HG03558 (cell line): ENCODE measurements around the gene TANGO2.

Experiments
- ATAC-seq: cut with Tn5 transposase; IDR thresholded peaks from one replicate; pipeline ENCODE4 v1.9.1; 2021; ENCODE audit warnings: moderate number of reproducible peaks; ENCODE audit not compliant: unreplicated experiment; ENCODE audit errors: extremely low read depth

TANGO2 gene

DNA sequence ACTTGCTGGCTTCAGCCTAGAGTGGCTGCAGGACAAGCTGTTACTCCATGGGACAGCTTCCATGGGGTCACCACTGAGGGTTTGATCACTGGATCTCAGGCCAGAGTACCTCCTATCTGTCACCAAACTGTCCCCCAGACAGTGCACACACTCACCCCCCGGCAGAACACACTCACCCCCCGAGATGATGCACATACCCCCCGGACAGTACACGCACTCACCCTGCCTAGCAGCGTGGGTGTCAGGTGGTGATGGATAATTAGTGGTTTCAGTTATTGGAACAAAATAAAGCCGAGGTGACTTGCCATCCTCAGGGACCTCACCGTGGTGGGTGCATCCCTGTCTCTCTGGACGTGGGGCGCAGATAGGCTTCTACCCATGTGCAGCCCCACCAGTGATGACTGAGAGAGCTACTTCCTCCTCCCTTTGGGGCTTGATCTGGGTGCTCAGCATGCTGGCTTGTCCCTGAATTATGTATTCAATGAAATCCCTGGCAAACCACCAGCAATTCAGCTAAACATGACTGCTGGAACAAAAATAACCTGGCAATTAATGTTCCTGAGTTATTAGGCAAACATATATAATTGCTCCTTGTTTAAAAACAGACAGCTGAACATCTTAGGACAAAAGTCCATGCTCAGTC, 18.9 kb downstream of the TANGO2 start:
- ATAC-seq, result no peak

DNA sequence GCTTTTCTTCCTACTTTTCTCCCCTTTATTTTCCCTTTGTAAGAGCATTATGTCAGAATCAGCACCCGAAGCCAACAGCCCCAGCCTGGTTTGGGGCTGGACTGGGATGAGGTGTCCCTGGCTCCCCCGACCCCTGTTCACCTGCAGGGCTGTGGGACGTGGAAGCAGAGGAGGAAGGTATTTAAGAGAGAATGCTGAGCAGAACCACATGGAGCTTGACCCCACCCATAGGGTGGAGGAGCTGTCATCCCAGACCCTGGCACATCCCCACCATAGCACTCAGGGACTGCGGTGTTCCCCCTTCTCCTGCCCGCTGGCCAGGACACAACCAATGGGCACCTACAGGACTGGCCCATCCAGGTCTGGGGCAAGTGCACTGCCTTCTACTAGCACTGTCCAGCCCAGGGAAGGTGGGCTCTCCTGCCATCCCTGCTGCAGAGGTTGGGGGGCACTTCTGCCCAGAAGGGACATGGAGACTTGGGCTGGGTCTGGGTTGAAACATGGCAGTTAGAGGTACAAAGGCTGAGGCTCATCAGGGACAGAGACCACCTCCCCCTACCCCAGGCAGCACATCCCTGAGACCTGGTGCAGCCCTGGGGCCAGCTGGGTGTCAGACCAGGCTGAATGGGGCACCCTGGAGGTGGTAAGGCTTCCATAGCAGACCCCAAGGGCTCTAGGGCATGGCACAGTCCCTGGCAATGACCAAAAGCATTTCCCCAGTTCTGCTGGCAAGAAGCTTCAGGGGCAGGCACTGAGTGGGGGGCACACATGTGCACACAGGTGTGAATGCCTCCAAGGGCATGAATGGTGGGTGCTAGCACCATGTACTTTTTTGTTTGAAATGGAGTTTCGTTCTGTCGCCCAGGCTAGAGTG, 19.7 kb downstream of the TANGO2 start:
- no peak for ATAC-seq

DNA sequence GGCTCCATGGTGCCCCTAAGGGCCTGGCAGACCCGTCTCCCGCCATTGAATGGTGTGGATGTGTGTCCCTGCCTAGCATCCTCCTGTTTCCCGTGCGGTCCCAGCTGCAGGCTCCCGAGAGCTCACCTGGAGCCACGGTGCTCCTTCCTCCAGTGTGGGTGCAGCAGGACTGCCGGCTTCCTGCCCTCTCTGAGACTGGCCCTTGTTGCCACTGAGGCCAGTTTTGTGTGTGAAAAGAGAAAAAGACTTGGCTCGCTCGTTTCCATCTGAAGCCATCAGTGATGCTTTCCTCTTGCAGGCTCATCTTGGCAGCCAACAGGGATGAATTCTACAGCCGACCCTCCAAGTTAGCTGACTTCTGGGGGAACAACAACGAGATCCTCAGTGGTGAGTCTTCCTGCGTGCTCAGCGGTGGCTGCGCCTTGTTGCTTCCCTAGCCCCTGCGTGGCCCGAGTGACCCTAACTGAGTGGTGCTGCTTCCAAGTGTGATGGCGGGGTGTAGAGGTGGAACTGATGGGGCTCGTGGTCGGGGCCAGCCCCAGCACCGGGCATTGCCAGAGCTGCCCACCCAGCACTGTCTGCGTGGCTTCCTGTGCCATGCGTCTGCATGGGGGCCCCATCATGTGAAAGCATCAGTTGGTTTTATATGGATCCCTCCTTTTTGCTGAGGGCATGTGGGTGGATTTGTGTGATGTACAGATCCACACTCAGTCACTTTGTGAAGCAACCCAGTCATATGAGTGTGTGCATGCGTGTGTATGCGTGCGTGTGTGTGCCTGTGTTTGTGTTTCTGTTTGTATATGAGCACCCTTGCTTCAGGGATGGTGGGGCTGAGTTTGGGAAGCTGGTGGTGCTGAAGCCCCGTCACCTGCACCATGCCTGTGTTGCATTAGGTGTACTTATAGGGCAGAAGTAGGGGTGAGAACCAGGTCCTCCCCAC, 22.4 kb downstream of the TANGO2 start:
- ATAC-seq, result no peak

DNA sequence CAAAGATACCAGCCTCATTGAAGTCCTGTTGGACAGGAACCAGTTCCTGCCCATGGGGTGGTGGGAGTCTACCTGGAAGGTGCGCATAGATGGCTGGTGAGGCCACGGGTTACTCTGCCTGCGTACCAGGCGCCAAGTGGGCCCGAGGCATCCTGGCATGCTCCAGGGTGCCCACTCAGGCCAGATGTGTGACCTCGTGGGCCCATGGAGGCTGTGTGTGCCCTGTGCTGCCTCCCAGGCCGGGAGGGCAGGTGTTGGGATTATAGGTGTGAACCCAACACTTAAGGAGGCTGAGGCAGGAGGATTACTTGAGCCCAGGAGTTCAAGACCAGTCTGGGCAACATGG, 23.1 kb downstream of the TANGO2 start:
- ATAC-seq, result no peak

DNA sequence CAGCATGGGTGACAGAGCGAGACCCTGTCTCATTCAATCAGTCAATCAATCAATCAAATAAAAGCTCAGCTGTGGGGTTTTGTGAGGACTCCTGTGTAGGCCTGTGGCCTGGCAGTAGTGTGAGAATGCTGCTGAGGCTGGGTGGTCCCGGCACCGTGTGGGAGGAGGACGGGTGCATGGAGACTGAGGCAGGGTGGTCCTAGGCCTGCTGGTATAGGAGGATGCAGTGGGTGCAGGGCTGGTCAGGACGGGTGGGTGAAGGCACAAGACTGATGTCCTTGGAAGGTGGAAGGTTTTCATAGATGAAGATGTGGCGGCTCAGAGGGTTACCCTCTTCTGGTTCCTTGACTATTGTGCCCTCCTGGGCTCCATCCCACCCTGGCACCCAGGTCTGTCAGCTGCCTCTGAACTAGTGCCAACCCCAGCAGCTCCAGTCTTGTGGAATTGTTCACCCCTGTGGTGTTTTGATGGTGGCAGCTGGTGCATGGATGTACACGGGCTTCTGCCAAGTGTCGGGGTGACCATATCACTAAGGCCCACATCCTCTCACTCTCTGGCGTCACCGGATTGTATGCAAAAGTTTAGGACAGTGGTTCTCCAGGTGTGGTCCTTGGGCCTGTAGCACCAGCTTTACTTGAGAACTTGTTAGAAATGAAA, 23.7 kb downstream of the TANGO2 start:
- no peak for ATAC-seq

DNA sequence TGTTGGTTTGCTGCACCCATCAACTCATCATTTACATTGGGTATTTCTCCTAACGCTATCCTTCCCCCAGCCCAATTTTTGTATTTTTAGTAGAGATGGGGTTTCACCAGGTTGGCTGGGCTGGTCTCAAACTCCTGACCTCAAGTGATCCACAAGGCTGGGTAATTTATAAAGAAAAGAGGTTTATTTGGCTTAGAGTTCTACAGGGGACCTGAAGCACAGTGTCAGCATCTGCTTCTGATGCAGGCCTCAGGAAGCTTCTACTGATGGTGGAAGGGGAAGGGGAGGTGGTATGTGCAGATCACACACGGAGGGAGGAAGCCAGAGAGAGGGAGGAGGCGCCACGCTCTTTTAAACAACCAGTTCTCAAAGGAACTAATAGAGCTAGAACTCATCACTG, 25.8 kb downstream of the TANGO2 start:
- ATAC-seq, result no peak

DNA sequence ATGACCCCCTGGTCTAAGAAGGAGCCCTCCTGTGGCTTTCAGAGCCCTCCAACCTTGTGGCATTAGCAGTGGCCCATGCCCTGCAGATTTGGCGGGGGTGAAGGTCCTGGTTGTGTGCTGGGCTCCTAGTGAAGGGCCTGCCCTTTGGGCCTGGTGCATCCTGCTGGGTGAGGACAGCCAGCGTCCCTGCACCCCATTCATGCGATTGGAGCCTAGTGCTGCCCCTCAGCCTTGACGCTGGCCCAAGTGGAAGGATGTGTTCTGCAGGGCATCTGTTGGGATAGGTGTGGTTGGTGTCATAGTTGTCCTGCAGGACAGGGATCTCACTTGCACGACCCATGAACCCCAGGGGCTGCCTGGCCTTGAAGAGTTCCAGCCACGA, 31.0 kb downstream of the TANGO2 start:
- no peak for ATAC-seq

DNA sequence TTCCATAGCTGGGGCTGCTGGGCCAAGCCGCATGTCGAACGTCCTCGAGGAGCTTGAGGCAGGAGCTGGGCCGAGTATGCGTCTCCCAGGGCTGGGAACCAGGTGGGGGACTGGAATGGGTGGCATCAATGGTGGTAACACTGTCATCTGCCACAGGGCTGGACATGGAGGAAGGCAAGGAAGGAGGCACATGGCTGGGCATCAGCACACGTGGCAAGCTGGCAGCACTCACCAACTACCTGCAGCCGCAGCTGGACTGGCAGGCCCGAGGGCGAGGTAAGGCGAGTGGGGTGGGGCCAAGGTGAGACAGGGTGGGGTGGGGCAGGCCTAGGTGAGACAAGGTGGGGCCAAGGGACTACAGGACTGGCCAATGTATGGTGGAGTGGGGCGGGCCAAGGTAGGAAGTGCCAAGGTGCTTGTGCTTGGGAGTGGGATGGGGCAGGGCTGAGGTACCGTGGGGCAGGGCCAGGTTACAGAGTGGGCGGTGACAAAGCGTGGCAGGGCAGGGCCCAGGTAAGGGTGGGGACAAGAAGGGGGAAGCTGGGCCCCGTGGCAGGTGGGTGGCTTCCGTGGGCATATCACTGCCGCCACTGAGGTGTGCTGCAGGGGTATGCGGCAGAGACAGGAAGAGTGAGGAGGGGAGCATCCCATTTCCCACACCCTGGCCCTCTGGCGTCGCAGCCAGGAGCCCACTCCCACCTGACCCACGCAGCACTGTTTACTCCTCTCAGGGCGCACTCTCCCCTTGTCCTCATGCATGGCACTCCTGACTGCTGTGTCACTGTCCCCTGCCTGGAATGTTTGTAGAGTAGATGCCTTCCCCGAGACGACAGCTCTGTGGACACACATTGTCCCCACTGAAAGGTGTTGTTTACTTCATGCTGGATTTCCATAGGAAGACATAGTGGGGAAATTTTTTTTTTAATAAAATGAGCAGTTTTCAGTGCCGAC, 31.7 kb downstream of the TANGO2 start:
- ATAC-seq, result no peak

DNA sequence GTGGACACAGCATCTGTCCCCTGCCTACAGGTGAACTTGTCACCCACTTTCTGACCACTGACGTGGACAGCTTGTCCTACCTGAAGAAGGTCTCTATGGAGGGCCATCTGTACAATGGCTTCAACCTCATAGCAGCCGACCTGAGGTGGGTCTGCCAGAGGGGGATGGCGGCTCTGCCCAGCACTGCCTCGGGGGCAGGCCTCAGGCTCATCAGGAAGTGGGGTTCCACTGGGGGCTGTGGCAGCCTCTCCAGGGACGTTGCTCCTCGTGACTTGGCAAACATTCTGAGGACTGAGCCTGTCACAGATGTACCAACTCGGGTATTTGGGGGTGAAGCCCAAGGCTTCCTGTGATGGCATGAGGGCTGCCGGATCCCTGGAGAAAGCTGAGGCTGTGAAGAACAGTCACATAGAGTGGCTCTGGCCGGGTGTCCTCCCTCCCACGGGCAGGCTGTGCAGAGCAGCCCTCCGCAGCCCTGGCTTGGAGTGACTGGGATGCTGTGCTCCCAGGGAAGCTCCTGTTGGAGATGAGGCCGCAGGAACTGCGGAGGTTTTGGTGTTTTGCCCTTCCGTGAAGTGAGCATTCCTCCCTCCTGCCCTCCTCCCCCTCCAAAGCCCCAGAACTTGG, 32.6 kb downstream of the TANGO2 start:
- ATAC-seq, result no peak

DNA sequence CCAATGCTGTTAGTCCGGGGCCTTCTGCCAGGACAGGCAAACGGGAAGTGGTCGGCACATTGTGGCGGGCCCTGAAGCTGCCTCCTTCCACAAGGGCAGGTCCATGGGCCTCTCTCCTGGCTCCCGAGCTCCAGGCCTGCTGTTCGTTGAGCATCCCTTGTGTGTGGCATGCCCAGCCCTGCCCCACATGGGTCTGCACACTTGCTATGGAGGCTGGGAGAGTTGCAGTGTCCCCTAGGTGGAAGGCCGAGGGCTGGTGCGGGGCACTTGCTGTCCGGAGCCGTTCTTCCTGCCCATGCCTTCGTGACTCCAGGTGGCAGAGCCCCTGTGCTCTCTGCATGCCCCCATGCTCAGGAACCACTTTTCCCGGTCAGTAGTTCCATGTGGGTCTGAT, 33.1 kb downstream of the TANGO2 start:
- no peak for ATAC-seq

DNA sequence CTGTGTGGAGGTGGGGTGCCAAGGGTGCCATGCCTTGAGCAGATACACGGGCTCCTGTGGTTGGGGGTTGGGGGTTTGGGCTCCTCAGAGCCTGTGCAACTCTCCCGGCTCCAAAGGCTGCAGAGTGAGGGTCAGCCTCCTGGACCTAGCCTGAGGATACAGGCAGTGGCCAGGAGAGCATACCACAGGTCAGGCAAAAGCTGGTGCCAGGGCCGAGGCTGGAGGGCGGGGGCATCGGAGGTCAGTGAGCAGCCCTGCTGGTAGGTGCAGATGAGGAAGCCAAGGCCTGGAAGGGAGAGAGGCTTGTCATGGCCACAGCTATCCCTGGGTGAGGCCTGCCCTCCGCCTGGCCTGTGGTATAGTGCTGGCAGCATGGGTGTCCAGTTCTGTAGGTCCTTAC, 33.6 kb downstream of the TANGO2 start:
- ATAC-seq, result no peak

DNA sequence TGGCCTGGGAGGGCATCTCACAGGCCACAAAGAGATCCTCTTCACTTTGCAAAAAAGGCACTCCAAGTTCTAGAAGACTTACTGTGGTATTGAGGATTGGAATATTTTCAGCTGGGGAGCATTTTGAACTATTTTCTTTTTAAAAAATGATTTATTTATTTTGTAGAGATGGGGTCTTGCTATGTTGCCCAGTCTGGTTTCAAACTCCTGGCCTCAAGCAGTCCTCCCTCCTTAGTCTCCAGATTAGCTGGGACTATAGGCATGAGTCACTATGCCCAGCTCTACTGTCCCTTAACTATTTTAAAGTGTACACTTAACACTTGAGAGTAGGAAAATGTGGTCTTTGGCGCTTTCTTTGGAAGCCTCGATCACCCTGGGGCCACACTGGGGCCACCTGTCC, 34.2 kb downstream of the TANGO2 start:
- no peak for ATAC-seq

DNA sequence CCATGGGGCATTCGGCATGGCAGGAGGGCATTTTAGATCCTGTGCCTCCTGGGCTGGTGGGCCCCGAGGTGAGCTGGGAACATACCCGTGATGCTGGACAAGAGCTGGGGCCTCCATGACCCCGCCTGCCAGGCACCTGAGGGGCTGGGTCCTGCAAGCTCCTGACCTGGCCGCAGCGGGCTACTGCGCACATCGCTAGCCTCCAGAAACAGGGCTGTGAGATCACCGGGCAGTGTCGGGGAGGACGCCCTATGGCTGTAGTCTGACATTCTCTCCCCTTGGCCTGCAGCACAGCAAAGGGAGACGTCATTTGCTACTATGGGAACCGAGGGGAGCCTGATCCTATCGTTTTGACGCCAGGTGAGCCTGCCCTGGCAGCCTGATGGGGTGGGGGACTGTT, 34.7 kb downstream of the TANGO2 start:
- ATAC-seq, result no peak

DNA sequence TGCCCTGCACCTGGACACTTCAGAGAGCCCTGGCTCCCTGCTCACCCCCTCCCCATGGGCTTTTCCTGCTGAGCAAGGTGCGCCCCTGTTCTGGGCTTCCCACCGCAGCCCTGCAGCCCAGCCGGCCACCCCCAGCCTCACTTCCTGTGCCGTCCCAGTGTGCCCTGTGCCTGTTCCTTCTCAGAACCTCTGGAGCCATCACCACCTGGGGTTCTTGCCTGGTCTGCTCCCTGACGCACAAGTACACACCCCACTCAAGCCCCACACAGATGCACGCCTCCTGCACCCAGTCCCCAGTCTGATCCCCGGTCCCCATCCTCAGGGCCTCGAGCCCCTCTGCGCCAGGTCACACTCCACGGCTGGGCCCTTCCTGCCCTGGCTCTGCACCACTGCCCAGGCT, 35.3 kb downstream of the TANGO2 start:
- no peak for ATAC-seq

DNA sequence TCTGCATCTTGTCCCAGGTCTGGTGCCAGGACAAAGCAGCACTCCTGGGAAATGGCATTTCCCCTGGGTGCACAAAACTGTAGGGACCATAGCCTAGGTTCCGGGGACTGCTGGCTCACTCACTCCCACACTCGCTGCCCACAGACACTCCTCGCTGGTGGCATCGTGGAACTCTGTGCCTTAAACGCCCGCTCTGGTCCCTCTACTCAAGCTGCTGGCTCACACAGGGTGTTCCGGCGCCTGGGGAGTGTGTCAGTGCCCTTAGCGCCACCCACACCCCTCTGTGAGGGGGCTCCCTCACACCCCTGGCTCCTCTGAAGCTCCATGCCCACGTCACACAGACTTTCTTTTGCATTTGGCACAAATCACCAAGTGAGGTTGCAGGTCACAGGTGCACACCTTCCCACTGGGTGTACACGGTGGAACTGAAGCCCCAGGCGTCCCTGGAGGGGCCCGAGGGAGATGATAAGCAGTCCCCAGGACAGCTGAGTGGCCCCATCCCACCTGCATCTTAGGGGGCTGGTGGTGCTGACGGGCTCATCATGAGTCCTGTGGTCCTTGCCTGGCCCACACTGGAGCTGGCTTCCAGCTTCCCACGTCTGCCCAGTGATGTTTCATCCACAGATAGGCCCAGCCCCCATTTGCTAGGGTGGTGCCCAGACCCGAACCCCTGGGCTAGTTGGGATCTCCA, 35.9 kb downstream of the TANGO2 start:
- ATAC-seq, result no peak

DNA sequence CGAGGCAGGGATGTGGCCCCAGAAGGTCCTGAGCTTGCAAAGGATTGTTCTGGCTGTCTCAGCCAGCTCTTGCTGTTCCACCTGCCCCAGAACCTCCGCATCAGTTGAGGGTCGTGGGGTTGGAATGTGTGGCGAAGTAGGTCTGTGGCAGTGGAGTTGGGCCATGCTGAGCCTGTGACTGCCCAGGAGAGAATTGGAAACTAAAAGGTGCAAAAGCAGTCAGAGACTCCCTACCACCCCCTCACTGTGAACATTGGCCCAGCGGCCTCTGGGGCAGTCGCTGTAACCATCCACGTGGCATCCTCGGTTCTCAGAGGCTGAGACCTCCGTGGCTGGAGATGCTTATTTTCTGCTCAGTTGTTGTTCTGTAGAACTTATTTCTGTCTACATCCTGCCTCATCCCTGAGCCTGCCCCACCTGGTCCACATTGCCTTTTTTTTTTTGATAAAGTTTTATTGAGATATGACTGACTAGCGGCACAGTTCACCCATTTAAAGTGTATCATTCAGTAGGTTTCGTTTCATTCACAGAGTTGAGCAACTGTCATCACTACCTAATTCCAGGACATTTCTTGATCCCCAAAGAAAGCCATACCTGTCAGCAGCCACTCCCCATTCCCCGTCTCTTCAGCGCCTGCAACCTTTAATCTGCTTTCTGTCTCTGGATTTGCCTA, 36.8 kb downstream of the TANGO2 start:
- no peak for ATAC-seq

DNA sequence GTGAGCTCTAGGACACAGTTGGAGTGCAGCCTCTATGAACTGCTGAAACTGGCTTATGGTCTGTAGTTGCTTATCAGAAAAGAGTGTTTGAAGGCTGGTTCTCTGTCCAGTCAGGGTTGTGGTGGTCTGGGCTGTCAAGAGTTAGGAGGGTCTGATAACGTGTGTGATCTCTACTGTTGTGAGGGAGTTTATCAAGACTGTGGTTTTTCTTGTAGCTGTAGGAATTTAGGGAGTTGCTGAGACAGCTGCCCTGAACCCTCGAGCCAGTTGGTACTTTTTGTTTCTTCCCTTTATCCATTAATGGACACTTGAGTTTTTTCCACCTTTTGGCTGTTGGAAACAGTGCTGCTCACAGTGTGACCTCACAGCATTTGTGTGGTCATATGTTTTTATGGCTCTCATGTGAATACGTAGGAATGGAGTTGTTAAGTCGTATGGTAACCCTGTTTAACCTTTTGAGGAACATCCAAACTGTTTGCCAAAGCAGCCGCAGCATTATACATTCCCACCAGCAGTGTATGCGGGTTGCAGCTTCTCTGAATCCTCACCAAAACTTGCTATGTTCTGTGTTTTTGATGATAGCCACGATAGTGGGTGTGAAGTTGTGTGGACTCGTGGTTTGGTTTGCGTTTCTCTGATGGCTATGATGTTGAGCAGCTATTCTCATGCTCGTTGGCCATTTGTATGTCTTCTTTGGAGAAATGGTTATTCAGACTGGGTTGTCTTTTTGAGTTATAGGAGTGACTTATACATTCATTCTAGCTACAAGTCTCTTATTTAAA, 38.3 kb downstream of the TANGO2 start:
- no peak for ATAC-seq
